HG02973 (cell line): ENCODE data around the gene SLC49A4.

Experiments used
- ATAC-seq: cut with Tn5 transposase; IDR thresholded peaks from one replicate; pipeline ENCODE4 v1.9.1; 2021; ENCODE audit warnings: moderate library complexity; ENCODE audit not compliant: unreplicated experiment

Gene SLC49A4

DNA sequence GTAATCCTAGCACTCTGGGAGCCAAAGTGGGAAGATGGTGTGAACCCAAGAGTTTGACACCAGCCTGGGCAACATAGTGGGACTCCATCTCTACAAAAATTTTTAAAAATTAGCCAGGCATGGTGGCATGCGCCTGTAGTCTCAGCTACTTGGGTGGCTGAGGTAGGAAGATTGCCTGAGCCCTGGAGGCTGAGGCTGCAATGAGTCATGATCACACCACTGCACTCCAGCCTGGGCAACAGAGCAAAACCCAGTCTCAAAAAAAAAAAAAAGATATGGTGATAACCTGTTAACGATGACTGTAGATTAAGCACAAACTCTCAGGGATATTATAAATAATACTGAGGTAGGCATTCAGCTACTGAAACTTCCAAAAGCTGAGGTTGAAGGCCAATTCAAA, 107.5 kb downstream of the SLC49A4 start:
- ATAC-seq: no peak

DNA sequence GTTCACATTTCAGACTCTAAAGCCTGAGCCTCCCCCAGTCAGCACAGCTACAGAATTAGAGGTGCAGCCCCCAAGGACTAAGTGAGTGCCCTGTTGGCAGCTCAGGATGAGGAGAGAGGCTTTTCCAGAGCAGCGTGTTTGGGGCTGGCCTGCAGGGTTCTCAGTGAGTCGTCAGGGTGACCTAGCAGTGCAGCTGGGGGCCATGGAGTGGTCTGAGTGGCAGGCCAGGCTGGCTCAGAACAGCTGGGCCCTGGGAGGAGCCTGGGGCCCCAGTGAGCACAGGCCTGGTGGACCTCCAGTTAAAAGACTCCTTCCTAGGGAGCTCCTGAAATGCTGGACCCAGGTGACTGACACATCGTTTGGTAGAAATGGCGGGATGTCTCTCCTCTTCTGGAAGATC, 108.3 kb downstream of the SLC49A4 start:
- no peak for ATAC-seq

DNA sequence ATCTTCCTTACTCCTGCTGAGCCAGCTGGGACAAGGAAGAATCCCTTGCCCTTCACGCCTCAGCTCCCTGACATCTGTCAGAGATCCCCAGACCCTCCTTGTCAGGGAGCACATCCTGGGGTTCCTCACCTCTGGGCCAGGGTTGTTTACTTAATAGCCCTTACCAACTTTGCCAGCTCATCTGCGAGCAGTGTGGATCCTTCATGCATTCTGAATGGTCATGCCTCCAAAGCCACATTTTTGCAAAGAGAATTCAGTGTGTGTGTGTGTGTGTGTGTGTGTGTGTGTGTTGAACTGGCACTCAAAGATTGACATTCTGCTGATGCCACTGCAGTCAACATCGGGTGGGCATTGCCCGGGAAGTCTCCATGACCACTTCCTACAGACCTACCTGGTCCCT, 112.6 kb downstream of the SLC49A4 start:
- ATAC-seq: no peak

DNA sequence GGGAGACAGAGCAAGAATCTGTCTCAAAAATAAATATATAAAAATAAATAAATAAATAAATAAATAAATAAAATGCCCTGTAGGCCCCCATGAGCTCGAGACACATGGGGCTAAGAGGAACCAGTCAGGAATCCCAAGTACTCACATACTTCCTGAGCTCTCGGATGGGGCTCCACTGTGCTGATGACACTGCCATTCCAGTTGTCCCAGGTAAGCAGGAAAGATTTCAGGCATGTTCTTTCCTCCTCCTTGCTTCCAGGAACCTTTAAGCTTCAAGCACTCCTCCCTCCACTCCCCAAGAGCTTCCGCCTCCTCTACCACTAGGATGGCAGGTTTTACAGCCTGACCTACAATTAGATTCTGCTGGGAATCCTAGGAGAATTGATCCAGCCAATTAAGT, 113.4 kb downstream of the SLC49A4 start:
- ATAC-seq: no peak

DNA sequence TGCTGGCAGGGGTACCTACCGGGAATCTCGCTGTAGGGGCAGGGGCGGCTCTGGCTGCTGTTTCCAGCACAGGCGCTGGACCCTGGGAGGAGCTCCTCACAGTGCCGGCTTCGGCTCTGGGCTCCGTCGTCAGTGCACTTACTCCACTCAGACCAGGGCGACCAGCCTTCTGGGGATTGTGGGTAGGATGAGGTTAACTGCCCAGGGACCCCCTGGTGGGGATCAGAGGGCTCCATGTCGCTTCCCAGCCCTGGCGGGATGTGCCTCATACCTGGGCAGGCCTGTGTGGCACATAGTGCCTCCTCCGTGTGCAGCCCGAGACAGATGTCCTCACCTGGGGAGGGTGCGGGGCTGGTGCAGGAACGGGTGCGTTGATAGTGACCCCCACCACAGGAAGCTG, 117.0 kb downstream of the SLC49A4 start:
- no peak for ATAC-seq

DNA sequence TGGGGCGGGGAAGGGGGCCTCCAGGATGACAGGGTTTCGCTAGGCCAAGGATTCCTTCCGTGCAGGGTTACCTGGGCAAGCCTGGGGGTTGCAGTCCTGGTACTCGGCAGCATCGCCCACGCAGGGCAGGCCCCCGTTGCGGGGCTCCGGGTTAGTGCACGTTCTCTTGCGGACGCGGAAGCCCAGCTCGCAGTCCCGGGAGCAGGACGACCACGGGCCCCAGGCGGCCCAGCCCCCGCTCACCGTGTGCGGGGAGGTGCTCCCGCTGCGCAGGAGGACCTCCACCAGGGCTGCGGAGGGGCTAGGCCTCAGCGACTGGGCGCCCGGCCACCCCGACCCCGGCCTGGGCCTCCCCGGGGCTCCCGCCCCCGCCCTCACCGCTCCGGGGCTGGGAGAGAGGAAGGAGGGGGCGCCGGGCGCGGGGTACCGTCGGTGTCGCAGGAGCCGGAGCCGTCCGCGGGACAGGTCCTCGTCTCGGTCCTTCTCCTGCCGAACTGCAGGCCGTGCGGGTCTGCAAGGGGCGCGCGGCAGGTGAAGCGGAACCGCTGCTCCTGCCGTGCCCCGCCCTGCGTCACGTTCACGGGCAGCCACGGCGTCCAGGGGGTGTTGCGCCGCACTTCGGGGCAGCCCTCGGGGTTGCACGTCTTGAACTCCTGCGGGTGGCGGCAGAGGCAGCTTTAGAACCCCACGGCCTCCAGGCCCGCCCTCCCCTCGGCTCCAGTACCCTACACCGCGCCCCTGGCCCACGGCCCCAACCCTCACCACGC, 118.1 kb downstream of the SLC49A4 start:
- ATAC-seq: no peak

DNA sequence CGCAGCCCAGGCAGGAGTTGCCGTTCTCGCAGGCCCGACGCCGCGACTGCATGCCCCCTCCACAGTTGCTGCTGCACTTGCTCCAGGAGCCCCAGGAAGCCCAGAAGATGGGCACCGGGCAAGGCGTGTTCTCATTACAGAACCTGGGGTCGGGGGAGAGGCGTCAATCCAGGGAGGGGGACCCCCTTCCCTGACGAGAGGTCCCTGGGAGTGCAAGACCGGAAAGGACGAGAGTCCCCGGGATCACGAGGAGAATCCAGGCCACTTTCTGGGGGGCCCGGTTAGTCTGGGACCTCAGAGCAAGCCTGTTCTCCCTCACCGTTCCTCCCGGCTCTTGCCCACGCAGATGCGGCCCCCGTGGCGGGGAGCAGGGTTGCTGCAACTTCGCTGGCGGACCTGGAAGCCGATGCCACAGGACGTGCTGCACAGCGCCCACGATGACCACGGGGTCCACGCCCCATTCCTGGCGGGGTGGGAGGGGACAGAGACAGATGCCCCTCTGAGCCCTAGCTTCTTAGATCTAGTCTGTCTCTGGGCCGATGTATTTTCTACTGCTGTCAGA, 118.8 kb downstream of the SLC49A4 start:
- ATAC-seq: no peak

DNA sequence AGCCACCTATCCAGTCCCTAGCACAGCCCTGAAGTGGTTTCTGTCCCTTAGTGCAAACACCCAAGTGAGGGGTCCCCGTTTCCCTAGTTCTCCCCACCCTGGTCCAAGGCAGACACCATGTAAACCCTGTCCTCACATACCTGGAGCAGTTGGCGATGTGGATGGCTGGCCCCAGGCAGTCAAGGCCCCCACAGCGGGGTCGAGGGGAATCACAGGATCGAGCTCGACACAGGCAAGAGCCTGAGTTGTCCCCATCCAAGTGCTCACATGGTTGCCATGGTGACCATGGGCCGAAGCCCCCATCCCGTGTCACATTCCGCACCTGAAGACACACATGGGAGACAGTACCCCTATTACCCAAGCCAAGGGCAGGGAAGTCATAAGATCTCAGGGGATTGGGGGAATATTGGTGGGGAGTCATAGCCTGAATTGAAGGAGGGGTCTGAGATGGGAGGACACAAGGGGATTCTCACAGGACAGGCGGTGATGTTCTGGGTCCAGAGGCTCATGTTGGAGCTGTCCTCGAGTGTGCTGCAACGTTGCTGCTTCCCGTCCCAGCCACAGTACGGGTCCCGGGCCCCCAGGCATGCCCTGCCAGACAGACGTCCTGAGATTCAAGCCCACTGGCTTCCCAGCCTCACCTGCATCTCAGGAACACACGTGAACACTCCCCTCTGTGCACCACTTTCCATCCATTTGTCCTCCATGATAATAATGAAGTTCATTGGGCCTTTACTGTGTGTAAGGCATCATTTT, 120.6 kb downstream of the SLC49A4 start:
- ATAC-seq: no peak

DNA sequence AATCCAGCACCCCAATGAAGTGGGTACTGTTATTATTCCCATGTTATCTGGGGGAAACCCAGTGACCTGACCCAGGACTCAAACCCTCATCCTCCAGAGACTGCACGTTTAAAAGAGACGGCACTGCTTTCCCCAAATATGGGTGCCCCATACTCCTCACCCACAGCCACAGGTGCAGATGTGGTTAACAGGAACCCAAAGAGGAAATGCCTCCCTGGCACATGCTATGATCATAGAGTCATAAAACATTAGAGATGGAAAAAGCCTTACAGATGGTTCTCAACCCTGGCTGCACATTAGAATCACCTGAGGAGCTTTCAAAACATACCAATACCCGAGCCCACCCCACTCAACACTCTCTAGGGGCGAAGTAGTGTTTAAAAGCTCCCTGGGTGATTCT, 121.2 kb downstream of the SLC49A4 start:
- ATAC-seq: no peak

DNA sequence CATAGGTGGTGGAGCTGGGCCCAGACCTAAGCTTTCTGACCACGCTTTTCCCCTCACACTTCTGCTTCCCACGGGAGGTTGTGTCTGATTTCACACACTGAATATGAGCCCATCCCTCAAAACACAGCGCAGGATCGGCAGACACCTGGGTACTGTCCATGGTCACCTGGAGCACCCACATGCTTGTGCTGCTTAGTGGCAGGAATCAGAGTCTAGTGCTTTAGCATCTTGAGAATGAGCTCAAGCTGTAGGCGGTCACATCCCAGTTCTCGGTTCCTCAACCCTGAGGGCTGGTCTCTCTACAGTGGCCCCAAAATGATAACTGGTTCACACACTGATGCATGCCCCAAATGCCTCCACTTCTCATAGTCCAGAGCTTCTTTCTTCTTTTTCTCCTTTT, 121.7 kb downstream of the SLC49A4 start:
- no peak for ATAC-seq

DNA sequence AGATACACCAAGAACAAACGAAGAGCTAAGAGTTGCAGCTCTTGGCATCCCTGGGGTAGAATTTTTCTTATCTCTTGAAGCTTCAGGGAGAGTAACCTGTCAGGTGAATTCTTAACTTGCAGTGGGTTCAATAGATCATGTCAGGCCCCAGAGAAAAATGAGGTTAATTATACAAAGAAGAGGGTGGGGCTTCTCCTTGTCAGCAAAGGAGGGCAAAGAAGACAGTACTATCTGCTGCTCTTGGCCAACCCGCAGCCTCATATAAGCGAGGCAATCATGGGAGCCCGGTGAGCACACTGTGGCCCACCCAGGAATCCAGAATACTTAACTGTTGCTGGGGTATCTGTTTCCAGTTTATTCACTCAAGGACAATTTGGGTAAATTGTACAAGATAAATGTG, 122.5 kb downstream of the SLC49A4 start:
- no peak for ATAC-seq

DNA sequence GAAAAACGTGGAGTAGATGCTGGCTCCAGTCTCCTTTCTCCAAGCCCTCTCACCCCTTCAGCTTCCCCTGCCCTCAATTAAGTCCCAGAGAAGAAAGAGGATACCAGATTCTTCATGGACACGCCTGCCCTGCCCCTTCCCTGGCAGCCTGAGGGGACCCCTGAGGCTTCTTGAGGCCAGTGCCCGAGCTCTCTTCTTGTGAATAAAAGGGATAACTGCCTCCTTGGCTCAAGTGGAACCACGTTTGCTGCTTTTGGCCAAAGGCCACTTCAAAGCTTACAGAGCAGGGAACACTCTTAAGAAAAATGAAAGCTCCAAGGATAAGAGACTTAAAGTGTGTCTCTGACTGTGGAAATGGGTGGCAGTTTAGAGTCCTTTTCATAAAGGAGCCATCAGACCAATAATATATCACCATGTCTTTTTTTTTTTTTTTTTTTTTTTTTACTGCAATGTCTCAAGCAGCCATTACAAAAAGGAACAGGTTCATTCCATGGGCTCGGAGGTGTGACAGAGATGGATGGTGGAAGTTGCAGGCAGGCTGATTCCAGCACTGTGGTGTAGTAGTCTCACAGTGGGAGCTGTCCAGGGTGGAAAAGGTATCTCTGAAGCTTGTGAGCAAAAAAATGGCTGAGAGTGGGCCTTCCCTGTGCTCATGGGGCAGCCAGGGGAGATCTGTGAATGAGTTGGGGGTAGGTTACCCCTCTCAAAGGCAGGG, 123.9 kb downstream of the SLC49A4 start:
- ATAC-seq: no peak

DNA sequence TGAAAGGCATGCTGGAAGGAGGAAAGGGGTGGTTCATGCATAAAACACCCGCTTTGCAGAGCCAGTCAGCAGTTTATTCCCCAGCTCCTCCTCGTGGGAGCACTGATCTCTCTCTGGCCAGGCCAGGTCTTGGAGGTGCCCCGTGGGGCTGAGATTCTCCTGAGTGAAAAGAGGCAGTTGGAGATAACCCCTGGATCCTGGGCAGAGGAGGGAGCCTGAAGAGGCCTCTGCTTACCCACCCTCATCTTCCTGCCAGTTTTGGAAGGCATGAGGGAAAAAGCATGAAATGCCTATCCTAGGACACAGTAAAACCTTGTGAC, 124.4 kb downstream of the SLC49A4 start:
- no peak for ATAC-seq

DNA sequence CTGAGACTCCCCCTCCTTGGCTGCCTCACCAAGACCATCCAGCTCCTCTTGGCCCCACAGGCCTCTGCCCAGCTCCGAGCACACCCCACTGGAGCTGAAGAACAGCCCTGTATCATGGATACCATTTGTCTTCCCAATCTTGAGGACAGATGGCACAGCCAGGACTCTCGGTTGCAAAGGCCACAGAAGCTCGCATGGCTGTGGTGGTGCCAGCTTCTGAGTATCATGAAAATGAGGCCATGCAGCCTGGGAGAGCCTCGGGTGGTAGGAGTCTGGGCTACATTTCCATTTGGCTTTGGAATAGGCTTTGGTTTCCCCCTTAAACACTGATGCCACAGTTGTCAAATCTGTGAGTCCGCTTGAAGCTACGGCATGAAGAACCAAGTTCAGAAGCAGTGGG, 126.1 kb downstream of the SLC49A4 start:
- ATAC-seq: no peak

DNA sequence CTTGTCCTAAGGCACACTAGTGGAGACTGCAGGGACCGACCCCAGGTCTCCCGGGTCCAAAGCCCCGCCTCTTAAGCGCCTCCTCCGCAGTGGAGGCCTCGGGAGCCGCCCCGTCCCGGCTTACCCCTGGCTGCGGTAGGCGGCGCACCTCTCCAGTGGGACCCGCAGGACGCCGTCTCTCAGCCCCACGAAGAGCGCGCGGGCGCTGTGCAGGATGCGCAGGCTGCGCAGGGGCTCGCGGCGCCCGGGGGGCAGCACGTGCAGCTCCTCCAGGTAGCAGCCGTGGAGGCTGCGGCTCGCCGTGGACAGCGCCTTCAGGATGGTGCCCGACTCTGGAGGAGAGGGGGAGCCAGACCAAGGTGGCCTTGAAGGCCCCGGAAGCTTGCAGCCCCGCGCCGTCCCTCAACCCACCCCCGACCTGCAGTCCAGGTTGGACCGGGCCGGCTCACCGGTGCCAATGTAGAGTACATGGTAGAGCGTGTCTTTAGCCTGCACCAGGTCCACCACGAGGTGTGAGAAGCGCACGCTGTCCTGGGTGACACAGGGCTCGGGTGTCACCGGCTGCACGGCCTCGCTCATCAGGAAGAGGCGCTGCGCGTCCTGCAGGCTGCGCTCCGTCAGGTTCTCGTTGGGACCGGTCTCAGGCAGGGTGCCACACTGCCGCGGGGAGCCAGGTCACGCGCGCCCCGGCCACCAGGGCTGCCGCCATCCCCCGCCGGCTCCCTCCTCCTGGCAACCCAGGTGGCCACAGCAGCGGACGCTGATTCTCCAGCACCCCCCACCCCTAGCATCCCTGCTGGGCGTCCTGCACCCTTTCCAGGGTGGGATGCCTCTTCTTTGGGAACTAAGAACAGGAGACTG, 127.2 kb downstream of the SLC49A4 start:
- ATAC-seq: peak; percentile 58

DNA sequence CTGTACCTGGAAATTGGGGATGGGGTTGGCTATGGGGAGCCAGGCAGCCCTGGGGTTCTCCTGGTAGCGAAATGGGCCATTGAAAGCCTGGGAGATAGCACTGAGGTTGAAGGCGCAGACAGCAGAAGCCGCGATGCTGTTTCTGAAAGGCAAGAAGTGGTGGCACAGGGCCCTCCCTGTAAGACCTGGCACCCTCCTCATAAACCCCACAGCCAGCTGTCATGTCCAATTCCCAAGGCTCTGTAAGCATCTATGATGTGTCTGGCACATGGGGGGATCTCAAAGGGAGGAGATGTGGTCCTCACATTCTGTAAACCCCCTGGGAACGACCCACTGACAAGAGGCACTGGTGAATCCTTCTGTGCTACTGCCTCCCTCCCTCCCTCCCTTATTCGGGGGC, 128.7 kb downstream of the SLC49A4 start:
- no peak for ATAC-seq

DNA sequence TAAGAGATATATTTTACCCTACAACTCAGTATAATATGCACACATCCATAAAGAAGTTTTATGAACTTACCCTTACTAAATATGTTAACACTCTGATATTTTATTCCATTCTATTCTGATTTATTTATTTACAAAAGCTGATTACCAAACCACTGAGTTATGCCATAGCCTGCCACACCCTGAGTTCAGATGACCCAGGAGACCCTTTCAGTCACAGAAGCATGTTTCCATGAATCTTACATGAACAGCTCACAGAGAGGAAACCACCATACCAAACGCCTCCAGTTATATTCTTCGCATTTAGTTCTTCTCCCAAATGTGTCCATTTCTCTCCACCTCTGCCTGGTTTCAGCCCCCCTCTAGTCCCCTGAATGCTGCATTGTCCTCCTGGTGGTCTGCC, 129.2 kb downstream of the SLC49A4 start:
- ATAC-seq: no peak

DNA sequence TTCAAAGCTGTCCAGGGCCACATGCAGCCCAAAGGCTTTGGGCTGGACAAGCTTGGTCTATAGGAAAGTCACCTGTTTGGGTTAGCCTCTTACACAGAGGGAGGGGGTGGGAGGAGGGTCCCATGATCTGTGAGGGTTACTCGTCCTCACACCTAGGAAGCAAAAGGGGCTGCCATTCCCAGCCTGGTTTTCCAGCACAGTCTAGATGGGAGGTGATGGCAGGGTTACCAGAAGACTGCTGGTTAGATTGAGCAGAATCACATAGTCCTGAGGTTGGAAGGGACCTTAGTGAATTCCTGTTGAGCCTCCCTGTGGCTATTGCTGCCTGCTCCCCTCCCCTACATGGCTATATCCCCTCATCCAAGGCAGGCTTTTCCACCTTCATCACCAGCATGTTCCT, 130.9 kb downstream of the SLC49A4 start:
- no peak for ATAC-seq

DNA sequence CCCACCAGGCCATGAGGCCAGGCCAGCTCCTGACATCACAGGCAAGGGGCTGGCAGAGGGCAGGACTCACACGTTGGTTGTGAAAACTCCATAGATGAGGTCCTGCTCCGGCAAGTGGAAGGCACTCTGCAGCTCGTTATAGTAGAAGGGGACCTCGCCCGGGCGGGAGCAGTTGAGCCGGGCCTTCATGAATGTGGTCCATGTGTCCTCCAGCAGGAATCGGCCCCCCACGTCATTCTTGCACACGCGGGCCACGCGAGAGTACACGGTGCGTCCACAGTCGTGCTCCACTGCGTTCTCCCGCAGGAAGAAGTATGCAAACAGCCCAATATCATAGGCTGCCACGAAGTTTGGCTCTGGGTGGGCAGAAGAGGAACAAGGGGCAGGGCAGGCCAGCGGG, 131.5 kb downstream of the SLC49A4 start:
- ATAC-seq: no peak

DNA sequence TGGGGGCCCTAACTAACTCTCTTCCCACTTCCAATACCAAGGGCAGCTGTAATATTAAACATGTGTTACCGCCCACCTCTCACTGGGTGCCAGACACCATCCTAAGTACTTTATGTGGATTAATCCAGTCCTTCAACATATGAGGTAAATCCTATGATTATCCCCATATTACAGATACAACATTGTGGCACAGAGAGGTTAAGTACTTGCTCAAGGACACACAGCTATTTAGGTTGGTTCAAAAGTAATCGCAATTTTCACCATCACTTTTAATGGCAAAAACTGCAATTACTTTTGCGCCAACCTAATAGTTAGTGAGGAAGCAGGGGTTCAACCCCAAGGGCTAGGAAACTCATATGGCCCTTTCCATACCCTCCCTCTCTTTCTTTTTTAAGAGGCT, 131.9 kb downstream of the SLC49A4 start:
- ATAC-seq: no peak

DNA sequence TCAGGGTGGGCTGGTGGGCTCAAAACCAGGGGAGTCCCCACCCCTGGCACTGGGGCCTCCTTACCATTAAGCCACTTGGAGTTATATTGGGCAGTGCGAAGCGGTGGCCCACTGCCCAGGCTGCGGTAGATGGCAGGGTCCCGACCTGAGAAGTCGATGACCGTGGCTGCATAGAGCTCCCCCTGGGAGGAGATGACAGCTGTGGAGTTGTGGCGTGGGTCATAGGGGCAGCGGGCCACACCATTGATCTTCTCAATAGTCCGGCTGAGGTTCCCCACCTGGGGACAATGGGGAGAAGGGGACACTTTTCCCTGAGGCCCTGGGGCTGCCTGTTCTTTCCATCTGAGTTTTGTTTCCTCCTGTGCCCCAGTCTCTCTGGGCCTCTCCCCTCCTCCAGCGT, 132.9 kb downstream of the SLC49A4 start:
- ATAC-seq: no peak
